ENCODE results near the gene ADGRE1. TPM values are rescaled to one million over a fixed set of nuclear protein-coding genes. Genes with fewer than 3 reads are reported as not detected.

Gene ADGRE1
- 4.6 and 4.9 TPM in 2 replicates for total RNA-seq (2014; rRNA removed; shearing (Covaris generic))

GRCh38 chr19:6887316-6887715, at the start of gene ADGRE1:
Gene ADGRE1, plus strand, starts transcription at chr19:6887579. Its CDS starts 30 bp downstream, at chr19:6887609.

Small RNA genes lying within 50 kb of the gene (small RNA-seq; reads per million reads assigned to genes)
- gene RF00017: not detected

Other genes with a start within 250 kb of the ADGRE1 start
- not detected in 2 replicates for gene TNFSF14, start 217.4 kb upstream of the ADGRE1 start, total RNA-seq (2014; rRNA removed; shearing (Covaris generic))
- 7.9 and 15.0 TPM in 2 replicates for gene C3, start 166.9 kb upstream of the ADGRE1 start, total RNA-seq (2014; rRNA removed; shearing (Covaris generic))
- 69.2 and 84.5 TPM in 2 replicates for gene GPR108, start 150.0 kb upstream of the ADGRE1 start, total RNA-seq (2014; rRNA removed; shearing (Covaris generic))
- 46.5 and 48.0 TPM in 2 replicates for gene TRIP10, start 147.9 kb upstream of the ADGRE1 start, total RNA-seq (2014; rRNA removed; shearing (Covaris generic))
- 1.1 and 2.3 TPM in 2 replicates for gene SH2D3A, start 120.1 kb upstream of the ADGRE1 start, total RNA-seq (2014; rRNA removed; shearing (Covaris generic))
- not detected in 2 replicates for gene VAV1, start 114.9 kb upstream of the ADGRE1 start, total RNA-seq (2014; rRNA removed; shearing (Covaris generic))
- not detected in 2 replicates for gene MBD3L2B, start 133.9 kb downstream of the ADGRE1 start, total RNA-seq (2014; rRNA removed; shearing (Covaris generic))
- not detected in 2 replicates for gene MBD3L5, start 143.0 kb downstream of the ADGRE1 start, total RNA-seq (2014; rRNA removed; shearing (Covaris generic))
- not detected in 2 replicates for gene MBD3L4, start 152.6 kb downstream of the ADGRE1 start, total RNA-seq (2014; rRNA removed; shearing (Covaris generic))
- not detected in 2 replicates for gene MBD3L2, start 161.7 kb downstream of the ADGRE1 start, total RNA-seq (2014; rRNA removed; shearing (Covaris generic))
- not detected in 2 replicates for gene MBD3L3, start 171.1 kb downstream of the ADGRE1 start, total RNA-seq (2014; rRNA removed; shearing (Covaris generic))
- 11.2 and 12.8 TPM in 2 replicates for gene ZNF557, start 182.1 kb downstream of the ADGRE1 start, total RNA-seq (2014; rRNA removed; shearing (Covaris generic))

Measured in A375 (cell line).